Effector memory CD8-positive, alpha-beta T cell (primary cell): ENCODE measurements around the gene LRP1B.

Source experiments
- ATAC-seq: fragments of 150-1000 bp; cut with Tn5 transposase; replicated peaks from 2 replicates; pipeline ENCODE4 v1.10.0; 2021; ENCODE audit warnings: mild to moderate bottlenecking, moderate library complexity
- DNase-seq, 3 experiments: peaks; one replicate each; pipeline ENCODE4 v3.0.0; 2021
- H3K27ac Mint-ChIP-seq, 2 donors: one replicate each; pipeline ENCODE4 v1.8.0; 2022; ENCODE audit warnings: mild to moderate bottlenecking in 2 of 2, mixed read lengths in 2 of 2, moderate library complexity in 2 of 2
- H3K27me3 Mint-ChIP-seq, 2 donors: one replicate each; pipeline ENCODE4 v1.8.0; 2022; ENCODE audit warnings: mixed read lengths in 2 of 2
- H3K36me3 Mint-ChIP-seq: one replicate; pipeline ENCODE4 v1.8.0; 2022; ENCODE audit warnings: mild to moderate bottlenecking, moderate library complexity, mixed read lengths; ENCODE audit not compliant: insufficient read depth
- H3K4me1 Mint-ChIP-seq, 2 donors: one replicate each; pipeline ENCODE4 v1.8.0; 2022; ENCODE audit warnings: low read depth in 2 of 2, mixed read lengths in 2 of 2
- H3K4me3 Mint-ChIP-seq, 2 donors: one replicate each; pipeline ENCODE4 v1.8.0; 2022; ENCODE audit warnings: mild to moderate bottlenecking in 2 of 2, mixed read lengths in 2 of 2, moderate library complexity in 2 of 2
- H3K9me3 Mint-ChIP-seq, 2 donors: one replicate each; pipeline ENCODE4 v1.8.0; 2022; ENCODE audit warnings: mixed read lengths in 2 of 2

The LRP1B gene

DNA sequence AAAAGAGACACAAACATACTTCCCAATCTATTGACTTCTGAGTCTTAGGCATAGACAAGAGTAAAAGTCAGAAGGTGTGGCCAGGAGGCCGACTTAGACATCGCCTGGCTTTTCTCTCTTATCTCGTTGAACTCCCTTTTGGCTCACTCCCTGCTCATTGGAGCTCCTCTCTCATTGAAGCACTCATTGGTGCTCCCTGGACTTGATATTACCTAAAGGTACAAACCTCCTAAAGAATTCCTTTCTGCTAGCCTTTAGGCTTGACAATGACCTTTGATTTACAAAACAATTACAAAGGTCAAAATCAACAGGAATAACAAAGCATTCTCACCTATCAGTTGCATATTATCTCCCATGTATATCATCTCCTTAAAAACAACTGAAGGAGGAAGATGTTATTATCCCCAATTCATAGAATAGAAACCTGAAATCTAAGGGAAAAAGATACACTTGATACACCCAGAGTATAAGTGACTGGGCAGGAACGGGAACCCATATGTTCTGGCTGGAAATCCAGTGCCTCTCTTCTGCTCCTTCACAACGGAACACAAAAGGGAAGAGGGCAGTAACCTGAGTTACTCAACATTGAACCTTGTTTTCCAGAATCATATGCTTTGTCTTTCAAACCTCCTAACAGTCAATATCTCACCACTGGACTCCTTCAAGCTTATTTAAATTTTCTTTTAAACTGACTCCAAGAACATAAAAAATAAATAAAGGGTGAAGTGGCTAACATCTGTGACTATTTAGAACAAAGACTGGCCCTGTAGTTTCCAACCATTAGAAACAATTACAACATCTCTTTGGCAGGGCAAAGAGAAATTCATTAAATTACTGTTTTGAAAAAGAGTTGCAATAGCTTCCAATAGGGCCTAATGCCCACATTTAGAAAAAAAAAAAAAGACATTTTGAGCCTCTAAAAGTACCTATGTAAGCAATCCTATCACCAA, 1247.9 kb downstream of the LRP1B start:
- no peaks in the 10 kb centered on the region for H3K4me1 Mint-ChIP-seq
- no peak for ATAC-seq
- no peak for DNase-seq
- H3K4me3 Mint-ChIP-seq: no peak overlapping the region
- peaks cover 6 to 7% of the 10 kb centered on the region in 2 donors for H3K9me3 Mint-ChIP-seq
- peaks cover 4% of the 10 kb centered on the region for H3K36me3 Mint-ChIP-seq
- H3K27me3 Mint-ChIP-seq: no peaks in the 10 kb centered on the region
- no peak overlapping the region for H3K27ac Mint-ChIP-seq

DNA sequence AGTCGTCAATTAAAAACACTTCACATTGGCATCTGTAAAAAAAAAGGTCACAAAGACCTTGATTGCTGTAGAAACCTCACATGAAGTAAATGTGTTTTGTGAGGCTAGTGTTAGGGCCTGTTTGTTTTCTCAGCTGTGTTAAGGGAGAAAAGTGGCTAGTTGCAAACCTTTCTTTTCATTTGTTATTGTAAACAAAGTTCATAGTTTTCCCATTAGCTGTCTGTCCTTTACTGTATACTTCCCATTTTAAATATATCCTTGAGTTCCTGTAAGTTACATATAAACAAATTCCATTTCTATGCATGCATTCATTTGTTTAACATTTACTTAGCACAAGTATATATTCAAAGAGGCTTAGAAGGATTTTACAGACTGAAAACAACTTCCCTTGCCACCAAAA, 1250.2 kb downstream of the LRP1B start:
- no peaks in the 10 kb centered on the region for H3K4me1 Mint-ChIP-seq
- ATAC-seq: no peak

DNA sequence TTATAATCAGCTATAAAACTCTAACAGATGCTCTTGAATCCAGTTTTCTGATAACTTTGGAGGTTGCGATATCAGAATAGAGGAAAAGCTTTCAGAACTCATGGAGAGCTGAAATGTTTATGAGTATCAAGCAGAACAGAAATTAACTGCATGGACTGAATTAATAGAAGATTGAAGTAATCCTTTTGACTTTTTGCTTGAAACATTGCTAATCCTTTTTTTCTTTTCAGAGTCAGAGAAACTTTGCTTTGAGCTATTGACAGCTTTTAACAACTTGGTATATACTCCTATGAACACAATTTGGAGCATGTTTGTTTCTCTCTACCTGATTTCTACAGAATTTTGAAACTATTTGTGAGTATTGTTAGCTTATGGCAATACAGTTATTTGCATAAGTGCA, 1254.8 kb downstream of the LRP1B start:
- H3K36me3 Mint-ChIP-seq: no peaks in the 10 kb centered on the region
- ATAC-seq (no peak), DNase-seq (no peak)
- H3K27ac Mint-ChIP-seq: no peak overlapping the region
- no peaks in the 10 kb centered on the region for H3K27me3 Mint-ChIP-seq
- no peak overlapping the region for H3K4me3 Mint-ChIP-seq
- H3K4me1 Mint-ChIP-seq: no peaks in the 10 kb centered on the region
- peaks cover 0 to 6% of the 10 kb centered on the region in 2 donors for H3K9me3 Mint-ChIP-seq

More for the DNA sequence above, 1250.2 kb downstream of the LRP1B start:
- Mint-ChIP-seq H3K27me3 (no peaks in the 10 kb centered on the region), H3K27ac (no peak overlapping the region), H3K4me3 (no peak overlapping the region), H3K36me3 (peaks cover 4% of the 10 kb centered on the region), H3K9me3 (peaks cover 0 to 8% of the 10 kb centered on the region in 2 donors)
- DNase-seq: no peak

DNA sequence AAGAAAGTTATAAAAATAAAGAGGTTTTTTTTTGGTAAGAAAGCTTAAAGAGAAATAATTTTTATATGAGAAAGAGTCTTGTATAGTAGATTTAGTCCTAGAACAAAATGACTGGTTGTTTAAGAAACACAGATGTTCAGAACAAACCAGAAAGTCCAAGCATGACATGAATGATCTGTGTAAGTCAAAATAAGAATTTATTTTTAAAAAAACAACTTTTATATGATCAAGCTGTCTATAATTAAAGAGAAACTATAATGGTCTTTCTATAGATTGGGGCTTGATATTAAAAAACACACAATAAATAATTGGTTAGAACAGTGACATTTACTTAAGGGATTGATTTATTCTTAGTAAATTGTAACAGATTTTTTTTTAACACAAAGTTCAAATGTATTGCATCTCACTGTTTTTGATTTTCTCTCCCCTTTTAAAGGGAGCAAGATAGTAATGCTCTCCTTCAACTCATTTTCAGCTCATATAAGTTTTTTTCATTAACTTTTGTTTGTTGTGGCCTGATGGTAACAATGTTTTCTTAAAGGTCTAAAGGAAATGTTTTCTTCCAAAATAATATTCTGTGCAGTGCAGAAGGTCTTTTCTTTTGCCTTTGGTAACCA, 1256.8 kb downstream of the LRP1B start:
- Mint-ChIP-seq H3K27me3 (no peaks in the 10 kb centered on the region), H3K9me3 (peaks cover 0 to 6% of the 10 kb centered on the region in 2 donors), H3K4me1 (no peaks in the 10 kb centered on the region), H3K36me3 (no peaks in the 10 kb centered on the region), H3K4me3 (no peak overlapping the region), H3K27ac (no peak overlapping the region)
- ATAC-seq: no peak
- DNase-seq: no peak

DNA sequence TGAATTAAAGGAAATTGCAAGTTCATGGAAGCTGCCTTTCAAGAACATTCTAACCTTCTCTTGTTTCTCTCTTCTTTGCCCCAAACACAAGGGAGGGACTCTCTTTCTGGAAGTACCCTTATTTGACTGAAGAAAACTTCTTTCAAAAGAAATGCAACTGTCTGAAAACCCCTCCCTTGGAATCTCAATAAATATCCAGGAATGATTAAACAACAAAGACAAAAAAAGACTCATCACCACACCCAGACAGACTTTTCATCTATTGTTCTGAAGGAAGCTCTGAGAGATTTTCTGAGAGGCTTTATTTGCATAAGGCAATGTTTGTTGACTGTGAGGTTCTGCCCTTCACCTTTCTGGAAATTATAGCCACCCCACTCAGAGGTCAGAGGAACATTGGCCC, 1260.9 kb downstream of the LRP1B start:
- Mint-ChIP-seq H3K4me3 (no peak overlapping the region), H3K27ac (no peak overlapping the region), H3K27me3 (no peaks in the 10 kb centered on the region), H3K9me3 (peaks cover 6 to 9% of the 10 kb centered on the region in 2 donors), H3K4me1 (no peaks in the 10 kb centered on the region), H3K36me3 (no peaks in the 10 kb centered on the region)
- DNase-seq (no peak), ATAC-seq (no peak)

DNA sequence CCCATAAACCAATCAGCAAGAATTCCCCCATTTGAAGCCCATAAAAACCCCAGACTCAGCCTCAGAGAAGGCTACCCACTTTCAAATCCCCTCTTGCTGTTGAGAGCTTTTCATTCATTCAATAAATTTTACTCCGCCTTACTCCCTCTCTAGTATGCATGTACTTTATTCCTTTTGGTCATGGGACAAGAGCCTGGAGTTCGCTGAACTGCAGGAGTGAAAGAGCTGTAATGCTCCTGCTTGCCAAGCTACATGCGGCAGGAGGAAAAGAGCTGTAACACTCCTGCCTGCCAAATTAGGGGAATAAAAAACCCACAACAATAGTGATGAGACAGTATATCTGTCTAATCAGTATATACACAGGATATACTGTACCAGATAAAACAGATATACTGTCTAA, 1261.7 kb downstream of the LRP1B start:
- no peaks in the 10 kb centered on the region for H3K4me1 Mint-ChIP-seq
- peaks cover 6 to 9% of the 10 kb centered on the region in 2 donors for H3K9me3 Mint-ChIP-seq
- H3K27me3 Mint-ChIP-seq: no peaks in the 10 kb centered on the region
- H3K4me3 Mint-ChIP-seq: no peak overlapping the region
- DNase-seq (no peak), ATAC-seq (no peak)
- H3K36me3 Mint-ChIP-seq: no peaks in the 10 kb centered on the region
- no peak overlapping the region for H3K27ac Mint-ChIP-seq

DNA sequence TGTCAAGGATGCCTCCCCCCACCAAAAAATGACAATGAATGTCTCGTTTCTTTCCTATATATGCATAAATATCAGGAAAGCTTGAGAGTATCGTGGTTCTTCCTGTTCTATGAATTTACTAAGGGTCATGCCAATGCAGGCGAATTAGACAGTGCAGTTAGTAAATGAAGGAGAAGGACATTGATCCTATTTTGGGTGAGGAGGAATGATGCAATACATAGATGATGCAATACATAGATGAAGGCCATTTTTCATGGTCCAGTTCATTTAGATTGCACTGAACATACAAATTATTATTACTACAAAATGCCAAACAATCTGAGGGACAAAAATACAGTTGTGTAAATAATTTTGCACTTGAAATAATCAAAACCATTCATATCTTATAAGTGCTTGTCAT, 1265.0 kb downstream of the LRP1B start:
- H3K4me1 Mint-ChIP-seq: no peaks in the 10 kb centered on the region
- H3K9me3 Mint-ChIP-seq: peaks cover 12 to 13% of the 10 kb centered on the region in 2 donors
- ATAC-seq (no peak), DNase-seq (no peak)
- no peaks in the 10 kb centered on the region for H3K36me3 Mint-ChIP-seq
- H3K4me3 Mint-ChIP-seq: no peak overlapping the region
- no peak overlapping the region for H3K27ac Mint-ChIP-seq
- no peaks in the 10 kb centered on the region for H3K27me3 Mint-ChIP-seq

DNA sequence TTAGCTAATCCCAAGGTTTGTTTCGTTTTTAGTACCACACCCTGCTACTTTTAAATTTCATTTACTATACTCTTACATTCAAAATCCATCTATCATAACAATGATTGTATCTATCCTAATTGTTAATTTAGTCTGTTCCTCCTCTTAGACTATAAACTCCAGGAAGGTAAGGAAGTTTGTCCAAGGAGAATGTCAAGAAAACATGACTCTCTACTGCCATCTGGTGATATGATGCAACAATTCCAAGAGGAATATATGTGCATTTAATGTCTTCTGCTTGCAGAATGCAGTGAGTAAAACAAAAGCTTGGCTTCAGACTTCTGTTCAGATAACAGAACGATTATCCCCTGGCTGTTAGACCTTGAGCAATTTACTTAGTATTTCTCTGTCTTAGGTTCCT, 1267.1 kb downstream of the LRP1B start:
- ATAC-seq (no peak), DNase-seq (no peak)
- Mint-ChIP-seq H3K36me3 (no peaks in the 10 kb centered on the region), H3K9me3 (peaks cover 12 to 13% of the 10 kb centered on the region in 2 donors), H3K27ac (no peak overlapping the region), H3K27me3 (no peaks in the 10 kb centered on the region), H3K4me1 (no peaks in the 10 kb centered on the region), H3K4me3 (no peak overlapping the region)

DNA sequence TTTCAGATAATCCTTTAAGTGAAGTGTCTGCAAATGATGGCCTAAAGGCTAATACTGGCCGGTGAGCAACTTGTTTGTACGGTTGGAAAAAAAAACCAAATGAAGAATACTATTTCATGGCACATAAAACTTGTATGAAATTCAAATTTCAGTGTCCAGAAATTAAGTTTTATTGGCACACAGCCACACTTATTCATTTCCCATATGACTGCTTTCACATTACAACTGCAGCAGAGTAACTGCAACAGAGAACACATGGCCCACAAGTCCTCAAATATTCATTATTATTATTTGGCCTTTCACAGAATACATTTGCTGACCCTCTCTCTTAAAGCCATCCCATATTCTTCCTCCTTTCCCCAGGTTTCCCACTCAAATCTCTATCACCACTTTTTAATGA, 1268.6 kb downstream of the LRP1B start:
- Mint-ChIP-seq H3K36me3 (no peaks in the 10 kb centered on the region), H3K9me3 (peaks cover 9 to 13% of the 10 kb centered on the region in 2 donors), H3K27me3 (no peaks in the 10 kb centered on the region), H3K4me1 (no peaks in the 10 kb centered on the region), H3K4me3 (no peak overlapping the region), H3K27ac (no peak overlapping the region)
- no peak for DNase-seq
- no peak for ATAC-seq

DNA sequence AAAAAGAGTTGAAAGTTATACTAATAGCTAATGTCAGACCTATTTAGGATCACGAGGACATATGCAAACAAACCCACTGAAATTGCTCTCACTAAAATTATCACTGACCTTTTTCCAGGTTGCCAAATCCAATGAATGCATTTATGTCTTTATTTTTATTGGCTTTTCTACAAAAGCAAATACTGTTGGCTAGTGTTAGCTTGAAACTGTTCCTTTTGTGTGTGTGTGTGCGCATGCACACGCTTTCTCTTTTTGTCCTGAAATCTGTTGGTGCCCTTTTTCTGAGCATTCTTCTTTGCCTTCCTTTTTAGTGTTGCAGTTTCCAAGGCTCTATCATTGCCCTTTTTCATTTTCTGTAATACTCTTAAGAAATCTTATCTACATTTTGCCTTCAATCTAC, 1269.2 kb downstream of the LRP1B start:
- Mint-ChIP-seq H3K27me3 (no peaks in the 10 kb centered on the region), H3K27ac (no peak overlapping the region), H3K4me3 (no peak overlapping the region), H3K4me1 (no peaks in the 10 kb centered on the region), H3K9me3 (peaks cover 6 to 11% of the 10 kb centered on the region in 2 donors), H3K36me3 (no peaks in the 10 kb centered on the region)
- ATAC-seq (no peak), DNase-seq (no peak)

DNA sequence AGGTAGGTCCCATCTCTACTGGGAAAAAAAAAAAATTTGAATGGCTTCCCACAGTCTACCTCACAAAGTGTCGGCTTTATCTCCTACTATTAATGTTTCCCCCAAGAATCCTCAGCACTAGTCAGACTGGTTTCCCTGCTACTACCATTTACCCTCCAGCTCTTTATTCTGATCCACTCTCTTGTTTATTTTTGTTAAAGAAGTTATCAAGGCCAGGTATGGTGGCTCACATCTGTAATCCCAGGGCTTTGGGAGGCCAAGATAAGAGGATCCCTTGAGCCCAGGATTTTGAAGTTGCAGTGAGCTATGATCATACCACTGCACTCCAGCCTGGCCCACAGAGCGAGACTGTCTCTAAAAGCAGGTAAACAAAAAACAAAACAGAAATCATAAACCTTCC, 1275.3 kb downstream of the LRP1B start:
- ATAC-seq (no peak), DNase-seq (no peak)
- no peaks in the 10 kb centered on the region for H3K36me3 Mint-ChIP-seq
- H3K4me3 Mint-ChIP-seq: no peak overlapping the region
- no peak overlapping the region for H3K27ac Mint-ChIP-seq
- H3K4me1 Mint-ChIP-seq: no peaks in the 10 kb centered on the region
- H3K27me3 Mint-ChIP-seq: no peaks in the 10 kb centered on the region
- H3K9me3 Mint-ChIP-seq: peaks cover 8 to 13% of the 10 kb centered on the region in 2 donors

DNA sequence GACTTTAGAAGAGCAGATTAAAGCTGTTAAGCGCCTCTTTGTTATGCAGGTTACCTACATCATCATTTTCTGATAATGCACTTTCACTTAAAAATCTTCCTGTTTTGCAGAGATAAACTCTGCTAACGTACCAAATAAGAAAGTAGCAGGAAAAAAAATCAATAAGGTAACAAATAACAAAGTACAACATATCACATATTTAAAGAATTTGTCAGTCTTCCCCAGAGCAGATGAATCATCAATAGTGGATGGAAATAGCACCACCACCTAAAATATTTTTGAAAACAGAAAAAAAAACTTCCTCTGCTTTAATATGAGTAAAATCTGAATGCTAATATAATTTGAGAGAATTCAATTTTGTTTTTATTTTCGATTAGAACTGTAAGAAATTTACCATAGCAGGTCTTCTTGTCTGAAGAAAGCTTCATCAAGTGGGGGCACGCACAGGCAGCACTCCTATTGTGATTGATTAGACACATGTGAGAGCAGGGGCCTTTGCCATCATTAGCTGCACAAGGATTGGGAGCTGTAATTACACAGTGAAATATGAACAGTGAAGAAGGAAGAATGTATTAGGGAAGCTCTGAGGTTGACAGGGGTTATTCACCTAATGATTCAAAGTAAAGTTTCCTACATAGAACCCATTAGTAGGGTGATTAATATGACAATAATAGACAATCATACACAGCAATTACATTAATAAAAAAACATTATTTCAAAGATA, 1279.4 kb downstream of the LRP1B start:
- no peak for DNase-seq
- no peak overlapping the region for H3K4me3 Mint-ChIP-seq
- peaks cover 8 to 13% of the 10 kb centered on the region in 2 donors for H3K9me3 Mint-ChIP-seq
- H3K27me3 Mint-ChIP-seq: no peaks in the 10 kb centered on the region
- H3K36me3 Mint-ChIP-seq: no peaks in the 10 kb centered on the region
- no peak for ATAC-seq
- no peaks in the 10 kb centered on the region for H3K4me1 Mint-ChIP-seq
- H3K27ac Mint-ChIP-seq: no peak overlapping the region

DNA sequence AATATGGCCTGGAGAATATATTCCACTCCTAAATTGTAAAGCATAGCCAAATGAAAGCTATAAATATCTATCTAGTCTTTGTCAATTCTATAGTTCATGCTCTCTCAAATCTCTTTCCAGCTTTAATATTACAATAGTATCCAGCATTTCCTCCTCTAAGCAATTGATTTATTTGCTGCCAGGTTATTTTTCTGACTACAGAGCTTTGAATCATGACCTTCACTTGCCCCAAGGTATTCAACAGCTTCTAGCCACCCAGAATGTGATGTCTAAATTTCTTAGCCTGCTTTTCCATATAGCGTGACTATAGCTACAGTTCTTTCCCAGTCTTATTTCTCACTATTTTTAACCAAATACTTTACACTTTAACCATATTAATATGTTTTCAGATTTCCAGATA, 1287.6 kb downstream of the LRP1B start:
- no peak for ATAC-seq
- Mint-ChIP-seq H3K27ac (no peak overlapping the region), H3K4me3 (no peak overlapping the region), H3K27me3 (no peaks in the 10 kb centered on the region), H3K4me1 (no peaks in the 10 kb centered on the region), H3K9me3 (peaks cover 2 to 7% of the 10 kb centered on the region in 2 donors), H3K36me3 (no peaks in the 10 kb centered on the region)
- DNase-seq: no peak
